Stimulated activated CD4-positive, alpha-beta T cell treated with anti-CD3 and anti-CD28 coated beads, Interleukin-4, amount 100 ng/mL, for 24 hours (primary cell): Measurements from ENCODE around the gene COL5A3.

ENCODE experiments used
- DNase-seq: peaks from one replicate; pipeline ENCODE4 v3.0.0-alpha.2; 2020

The COL5A3 gene

GRCh38 chr19:10009714-10010224, 535 bp downstream of the COL5A3 start:
- no peak for DNase-seq

- no peak for DNase-seq
Measured at GRCh38 chr19:10008184-10008765, 2.0 kb downstream of the COL5A3 start.

GRCh38 chr19:10007371-10008183, 2.7 kb downstream of the COL5A3 start:
- DNase-seq: no peak

GRCh38 chr19:10006752-10007323, 3.5 kb downstream of the COL5A3 start:
- no peak for DNase-seq

- no peak for DNase-seq
Measured at GRCh38 chr19:10006335-10006708, 4.0 kb downstream of the COL5A3 start.

GRCh38 chr19:10005632-10006334, 4.5 kb downstream of the COL5A3 start:
- no peak for DNase-seq

GRCh38 chr19:10004617-10005016, 5.7 kb downstream of the COL5A3 start:
- DNase-seq: no peak

- DNase-seq: no peak
Measured at GRCh38 chr19:10003271-10003670, 7.0 kb downstream of the COL5A3 start.

- no peak for DNase-seq
Measured at GRCh38 chr19:10001899-10002298, 8.4 kb downstream of the COL5A3 start.

- peak; percentile 71 for DNase-seq
Measured at GRCh38 chr19:10000171-10000826, 10.0 kb downstream of the COL5A3 start.

GRCh38 chr19:9996541-9996940, 13.8 kb downstream of the COL5A3 start:
- no peak for DNase-seq

- DNase-seq: no peak
Measured at GRCh38 chr19:9995999-9996398, 14.3 kb downstream of the COL5A3 start.

GRCh38 chr19:9995084-9995483, 15.2 kb downstream of the COL5A3 start:
- no peak for DNase-seq

- no peak for DNase-seq
Measured at GRCh38 chr19:9991425-9992191, 18.7 kb downstream of the COL5A3 start.

GRCh38 chr19:9989504-9989903, 20.8 kb downstream of the COL5A3 start:
- no peak for DNase-seq

GRCh38 chr19:9986787-9987281, 23.5 kb downstream of the COL5A3 start:
- no peak for DNase-seq

GRCh38 chr19:9981406-9982260, 28.7 kb downstream of the COL5A3 start:
- DNase-seq: no peak

- no peak for DNase-seq
Measured at GRCh38 chr19:9972103-9972502, 38.2 kb downstream of the COL5A3 start.

GRCh38 chr19:9971166-9971897, 39.0 kb downstream of the COL5A3 start:
- DNase-seq: no peak

GRCh38 chr19:9970481-9970880, 39.8 kb downstream of the COL5A3 start:
- DNase-seq: no peak
